GM12878 (cell line): ENCODE data around the gene KIF6. TPM values are rescaled to one million over a fixed set of nuclear protein-coding genes. Genes with fewer than 3 reads are reported as not detected.

Experiments used
- ATAC-seq: fragments of 200-7000 bp; cut with Tn5 transposase; 3 replicates; pipeline ENCODE4 v1.9.1; 2020; ENCODE audit warnings: mild to moderate bottlenecking, moderate library complexity
- BruUV-seq: library from RNA; stranded (reverse); fragments of 400-500 nt; replicated peaks from 2 replicates; lab custom pipeline; 2021; lab: Mats Ljungman, UMichigan
- CTCF ChIA-PET: fragments of 300-600 bp; sonication (Branson Sonifier 250); formaldehyde crosslinking; extraction: SDS; loops from one replicate; lab custom pipeline; 2021; ENCODE audit warnings: inconsistent platforms; lab: Yijun Ruan, JAX
- POLR2A ChIA-PET: fragments of 350-600 bp; formaldehyde crosslinking; extraction: SDS; loops from one replicate; lab custom pipeline; 2021; ENCODE audit warnings: inconsistent platforms; lab: Charles Lee
- RAD21 ChIA-PET: fragments of 300-600 bp; sonication (Branson Sonifier 250); formaldehyde crosslinking; loops from one replicate; lab custom pipeline; 2023; ENCODE audit warnings: antibody characterized with exemption; ENCODE audit not compliant: unreplicated experiment; lab: Charles Lee
- SMC1A ChIA-PET: fragments of 300-600 bp; sonication (Branson Sonifier 250); formaldehyde crosslinking; loops from one replicate; lab custom pipeline; 2023; ENCODE audit not compliant: unreplicated experiment, uncharacterized antibody; lab: Charles Lee
- DNase-seq: peaks from one replicate; pipeline ENCODE4 v3.0.0-alpha.2; 2011; ENCODE audit warnings: low read depth, low spot score
- FAIRE-seq: peaks from 3 replicates; lab custom pipeline; 2011; peaks lifted over from hg19 to GRCh38; lab: Jason Lieb, UNC
- H2AFZ ChIP-seq: 2 replicates; pipeline ENCODE4 v1.6.0; 2011; ENCODE audit warnings: low read depth, low read length, control low read depth; ENCODE audit not compliant: control insufficient read depth
- H3K27ac ChIP-seq: 2 replicates; pipeline ENCODE4 v1.5.1; 2011; ENCODE audit warnings: control low read depth; ENCODE audit not compliant: control insufficient read depth, insufficient read depth
- H3K27me3 ChIP-seq, 2 experiments: replicated peaks in 1 of 2; 2 replicates each; pipeline versions ENCODE4 v1.6.0 to v1.6.1; 2011; ENCODE audit warnings: low read length in 1 of 2; ENCODE audit not compliant: control insufficient read depth in 2 of 2, insufficient read depth in 2 of 2
- H3K36me3 ChIP-seq, 2 experiments: 2 replicates each; pipeline ENCODE4 v1.5.1; 2011; ENCODE audit warnings: low read length in 1 of 2; ENCODE audit not compliant: control insufficient read depth in 2 of 2, insufficient read depth in 2 of 2
- H3K4me1 ChIP-seq: 2 replicates; pipeline ENCODE4 v1.6.1; 2011; ENCODE audit warnings: mild to moderate bottlenecking, low read length, moderate library complexity, mixed read lengths; ENCODE audit not compliant: control insufficient read depth, insufficient read depth
- H3K4me2 ChIP-seq: 2 replicates; pipeline ENCODE4 v1.6.0; 2011; ENCODE audit warnings: control low read depth; ENCODE audit not compliant: control insufficient read depth, insufficient read depth
- H3K4me3 ChIP-seq: fragments of 200-600 bp; sonication (generic); 2 replicates; pipeline ENCODE4 v1.5.1; 2016
- H3K79me2 ChIP-seq: 2 replicates; pipeline ENCODE4 v1.6.0; 2011; ENCODE audit warnings: low read length; ENCODE audit not compliant: control insufficient read depth, insufficient read depth
- H3K9ac ChIP-seq: 2 replicates; pipeline ENCODE4 v1.8.0; 2011; ENCODE audit warnings: low read length, control low read depth, mixed read lengths; ENCODE audit not compliant: control insufficient read depth, insufficient read depth
- H3K9me3 ChIP-seq: replicated peaks from 3 replicates; pipeline ENCODE4 v1.5.1; 2011; ENCODE audit warnings: mild to moderate bottlenecking, low read length; ENCODE audit not compliant: control insufficient read depth, insufficient read depth
- H4K20me1 ChIP-seq: 2 replicates; pipeline ENCODE4 v1.6.0; 2011; ENCODE audit not compliant: control insufficient read depth, insufficient read depth
- BACH1 ChIP-seq: fragments of 450-650 bp; IDR thresholded peaks from 2 replicates; pipeline ENCODE4 v1.6.1; 2017; ENCODE audit warnings: mild to moderate bottlenecking, borderline replicate concordance
- CEBPB ChIP-seq, 2 experiments: fragments of 150-350 bp in 1 of 2; IDR thresholded peaks; 2 replicates each; pipeline ENCODE4 v1.6.1; 2012 to 2014; ENCODE audit warnings: low read depth in 2 of 2, low read length in 2 of 2, borderline replicate concordance in 1 of 2, inconsistent platforms in 1 of 2
- CREM ChIP-seq: IDR thresholded peaks from 2 replicates; pipeline ENCODE4 v1.6.1; 2014; ENCODE audit warnings: antibody characterized with exemption, low read depth
- HDAC2 ChIP-seq: fragments of 200-600 bp; sonication (generic); IDR thresholded peaks from 2 replicates; pipeline ENCODE4 v1.6.1; 2017
- IKZF2 ChIP-seq, 2 experiments: fragments of 450-650 bp; IDR thresholded peaks; 2 replicates each; pipeline ENCODE4 v1.6.1; 2017; ENCODE audit warnings: mild to moderate bottlenecking in 2 of 2, moderate library complexity in 2 of 2
- IRF5 ChIP-seq: fragments of 450-650 bp; IDR thresholded peaks from 2 replicates; pipeline ENCODE4 v1.6.1; 2017; ENCODE audit warnings: borderline replicate concordance
- LARP7 ChIP-seq: fragments of 450-650 bp; IDR thresholded peaks from 2 replicates; pipeline ENCODE4 v1.6.1; 2017; ENCODE audit warnings: mild to moderate bottlenecking
- PKNOX1 ChIP-seq: fragments of 450-650 bp; IDR thresholded peaks from 2 replicates; pipeline ENCODE4 v1.6.1; 2016; ENCODE audit warnings: mild to moderate bottlenecking
- RELA ChIP-seq: fragments of 450-650 bp; IDR thresholded peaks from 2 replicates; pipeline ENCODE4 v1.8.0; 2014; ENCODE audit warnings: borderline replicate concordance; ENCODE audit not compliant: partially characterized antibody
- RFX5 ChIP-seq: IDR thresholded peaks from 2 replicates; pipeline ENCODE4 v1.6.1; 2011; ENCODE audit warnings: low read depth, low read length, improper control_type of control experiment
- RUNX3 ChIP-seq: IDR thresholded peaks from 2 replicates; pipeline ENCODE4 v1.6.1; 2012; ENCODE audit warnings: low read length, inconsistent platforms
- SMAD5 ChIP-seq: IDR thresholded peaks from 2 replicates; pipeline ENCODE4 v1.6.1; 2016; ENCODE audit warnings: antibody characterized with exemption, low read depth
- SPI1 ChIP-seq: IDR thresholded peaks from 2 replicates; pipeline ENCODE4 v1.6.1; 2011; ENCODE audit warnings: low read depth, mild to moderate bottlenecking, low read length, moderate library complexity, borderline replicate concordance; ENCODE audit not compliant: insufficient read depth
- STAT1 ChIP-seq: fragments of 450-650 bp; conservative IDR thresholded peaks from 2 replicates; pipeline ENCODE4 v1.6.1; 2014; ENCODE audit warnings: antibody characterized with exemption, mild to moderate bottlenecking
- SUPT20H ChIP-seq: IDR thresholded peaks from 2 replicates; pipeline ENCODE4 v1.6.1; 2011; ENCODE audit warnings: low read depth, mild to moderate bottlenecking, low read length, moderate library complexity, borderline replicate concordance; ENCODE audit not compliant: control insufficient read depth
- TBL1XR1 ChIP-seq: IDR thresholded peaks from 2 replicates; pipeline ENCODE4 v1.6.1; 2012; ENCODE audit warnings: low read depth, low read length, improper control_type of control experiment
- TCF3 ChIP-seq: IDR thresholded peaks from 2 replicates; pipeline ENCODE4 v1.6.1; 2012; ENCODE audit warnings: low read depth, mild to moderate bottlenecking, low read length, borderline replicate concordance; ENCODE audit not compliant: insufficient read depth
- ZNF207 ChIP-seq: fragments of 450-650 bp; IDR thresholded peaks from 2 replicates; pipeline ENCODE4 v1.6.1; 2014; ENCODE audit warnings: antibody characterized with exemption, mild to moderate bottlenecking, borderline replicate concordance
- WGBS: methylation state at CpG from one replicate; pipeline ENCODE4 v1.1.6; 2016; ENCODE audit warnings: low lambda C conversion rate; ENCODE audit not compliant: insufficient replicate concordance, insufficient coverage; ENCODE audit errors: missing lambda C conversion rate; 5-methylcytosine and 5-hydroxymethylcytosine counted together
- in situ Hi-C: fragments of 300-500 bp; cut with MboI; formaldehyde crosslinking; loops from 9 replicates; pipeline ENCODE4 v1.14.3; 2018; ENCODE audit warnings: mixed read lengths
- intact Hi-C: fragments of 100-400 bp; cut with micrococcal nuclease; formaldehyde crosslinking; loops from one replicate; pipeline ENCODE4 v1.14.2; 2022; ENCODE audit not compliant: unreplicated experiment
- polyA plus RNA-seq, 11 experiments: library from polyadenylated mRNA; depleted of rRNA in 4 of 11; unstranded in 6 of 11; stranded (reverse) in 5 of 11; fragments of >200 nt; fragmentation: Nextera tagmentation in 4 of 11; fragmentation: Illumina TruSeq in 1 of 11; extraction: Ambion mirVana in 4 of 11; extraction: Trizol in 1 of 11; gene quantifications; 1 replicate in 1 of 11; 2 replicates in 10 of 11; pipeline versions ENCODE4 v1.2.1 to v1.2.3, GENCODE V29; 2011 to 2016; ENCODE audit warnings: inconsistent platforms in 2 of 11, missing spikeins in 2 of 11, low read depth in 1 of 11
- total RNA-seq, 4 experiments: library from RNA; depleted of rRNA in 3 of 4; stranded (reverse); fragments of >200 nt in 3 of 4; fragmentation: Illumina TruSeq in 1 of 4; extraction: Trizol in 1 of 4; gene quantifications; 2 replicates each; pipeline versions ENCODE4 v1.2.1 to v1.2.3, GENCODE V29; 2013 to 2021

The KIF6 gene
- total and polyA plus RNA-seq, 10 of the 15 experiments (the other 5 are each of a cell fraction or from before 2014, with no cell fraction given): 0.09 to 1.0 (median 0.28) TPM

- Histone ChIP-seq H3K27me3 (no peaks in the 10 kb centered on the region), H3K4me2 (no peak overlapping the region), H3K9me3 (no peaks in the 10 kb centered on the region), H2AFZ (no peak overlapping the region), H3K79me2 (no peaks in the 10 kb centered on the region), H3K27ac (no peak overlapping the region), H3K9ac (no peak overlapping the region), H3K36me3 (no peaks in the 10 kb centered on the region), H3K4me3 (no peak overlapping the region), H4K20me1 (no peaks in the 10 kb centered on the region), H3K4me1 (no peaks in the 10 kb centered on the region)
- no peak for TF ChIP-seq STAT1
- no peak for TF ChIP-seq RELA
- no peak for TF ChIP-seq CEBPB (IDR thresholded peaks at IDR 0.05; ENCODE audit: borderline replicate concordance in 1 of 2, low read depth in 2 of 2, low read length in 2 of 2)
- no peak for TF ChIP-seq ZNF207
- no peak for TF ChIP-seq TCF3
- no peak for TF ChIP-seq PKNOX1
- no peak for TF ChIP-seq SMAD5
- no peak for TF ChIP-seq RUNX3
- no peak for TF ChIP-seq IRF5
- TF ChIP-seq CREM: no peak
- no peak for TF ChIP-seq SPI1
- no peak for TF ChIP-seq RFX5
- no peak for TF ChIP-seq TBL1XR1
- no peak for TF ChIP-seq LARP7
- TF ChIP-seq IKZF2 (IDR thresholded peaks at IDR 0.05): no peak
- TF ChIP-seq HDAC2: no peak
- TF ChIP-seq BACH1: no peak
- no peak for TF ChIP-seq SUPT20H
- no peak for ATAC-seq
- WGBS: 92% methylated on average over 1 of the region's 1 CpG
- BruUV-seq: no TSS peak
- DNase-seq: no peak
- POLR2A ChIA-PET: no interaction called here
- SMC1A ChIA-PET: interaction anchor here (1.1 to 1.2 kb wide), 2 partner anchors 26 to 37 kb away, joined by 3 read pairs; no protein-coding TSS in a partner anchor
- no peak for FAIRE-seq
- intact Hi-C loops: no loop called here
- RAD21 ChIA-PET: interaction anchor here (1.4 kb wide), 1 partner anchor 84 kb away, joined by 3 read pairs; no protein-coding TSS in a partner anchor
- CTCF ChIA-PET: no interaction called here
- in situ Hi-C loops: no loop called here
Measured at GRCh38 chr6:39445667-39446066, 279.5 kb downstream of the KIF6 start.
